ENCODE measurements around the gene SOHLH2. TPM values are rescaled to one million over a fixed set of nuclear protein-coding genes. Genes with fewer than 3 reads are reported as not detected.

SOHLH2 gene
- total RNA-seq, 1 experiment from 2014 or later, result not detected

GRCh38 chr13:36192166-36192565 is 22.2 kb downstream of the SOHLH2 start:
- intact Hi-C loops (cut with micrococcal nuclease), result no loop called here
- Histone ChIP-seq H3K4me2 (ENCODE audit: low read length) (no peak overlapping the region), H3K9me3 (ENCODE audit: low read length) (no peaks in the 10 kb centered on the region), H4K20me1 (ENCODE audit: low read length) (no peaks in the 10 kb centered on the region), H3K27ac (ENCODE audit: low read length) (no peak overlapping the region), H3K27me3 (ENCODE audit: low read length) (peaks cover 12% of the 10 kb centered on the region), H3K9ac (ENCODE audit: low read length) (no peak overlapping the region), H3K4me1 (ENCODE audit: insufficient read depth, low read length) (peaks cover 13% of the 10 kb centered on the region; the same call in 1 of the 2 replicates), H3K9me2 (replicated peaks; ENCODE audit: low read length) (no peaks in the 10 kb centered on the region), H3K36me3 (ENCODE audit: low read depth, low read length) (no peaks in the 10 kb centered on the region), H3K4me3 (ENCODE audit: low read length) (no peak overlapping the region), H3F3A (ENCODE audit: low read length, unreplicated experiment) (no peaks in the 10 kb centered on the region), H2AFZ (ENCODE audit: low read length) (no peak overlapping the region), H3K79me2 (ENCODE audit: low read length) (no peaks in the 10 kb centered on the region)
- TF ChIP-seq EZH2 (IDR thresholded peaks at IDR 0.05; ENCODE audit: low read length, unreplicated experiment) (no peak), CTCF (conservative IDR thresholded peaks at IDR 0.05; ENCODE audit: low read depth, low read length) (no peak), EZH2phosphoT487 (IDR thresholded peaks at IDR 0.05; ENCODE audit: borderline replicate concordance, low read length) (no peak)
- no TSS peak for BruUV-seq (replicated peaks)
- DNase-seq, result no peak
- POLR2A ChIA-PET (ENCODE audit: unreplicated experiment), result no interaction called here
- no peak for ATAC-seq
- CTCF ChIA-PET, result no interaction called here

DNA sequence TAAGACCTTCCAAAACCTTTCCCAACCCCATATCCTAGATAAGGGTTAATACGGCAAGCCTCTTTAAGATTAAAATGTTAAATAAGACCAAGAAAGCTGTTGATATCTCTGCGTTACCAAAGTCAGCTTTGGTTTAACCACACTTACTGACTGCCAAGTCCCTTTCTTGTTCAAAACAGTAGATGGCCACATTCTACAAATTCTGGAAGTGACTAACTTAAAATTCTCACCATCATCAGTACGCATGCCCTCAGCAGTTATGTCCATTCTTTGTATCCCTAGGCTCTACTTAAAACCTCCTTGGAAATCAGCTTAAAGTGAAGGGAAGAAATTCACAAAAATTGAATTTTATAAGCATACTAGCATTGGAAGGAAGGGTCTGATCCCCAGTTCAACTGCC is 23.6 kb downstream of the SOHLH2 start:
- Histone ChIP-seq H3K4me1 (ENCODE audit: insufficient read depth, low read length) (peaks cover 13% of the 10 kb centered on the region; the same call in 1 of the 2 replicates), H3K27ac (ENCODE audit: low read length) (no peak overlapping the region), H3K4me2 (ENCODE audit: low read length) (no peak overlapping the region), H3K79me2 (ENCODE audit: low read length) (no peaks in the 10 kb centered on the region), H2AFZ (ENCODE audit: low read length) (no peak overlapping the region), H3K9me2 (replicated peaks; ENCODE audit: low read length) (no peaks in the 10 kb centered on the region), H3K9ac (ENCODE audit: low read length) (no peak overlapping the region), H3F3A (ENCODE audit: low read length, unreplicated experiment) (no peaks in the 10 kb centered on the region), H3K9me3 (ENCODE audit: low read length) (no peaks in the 10 kb centered on the region), H3K4me3 (ENCODE audit: low read length) (no peak overlapping the region), H3K27me3 (ENCODE audit: low read length) (0 out of 2 replicates have a peak, but pooled peaks cover 2% of the 10 kb centered on the region), H4K20me1 (ENCODE audit: low read length) (no peaks in the 10 kb centered on the region), H3K36me3 (ENCODE audit: low read depth, low read length) (no peaks in the 10 kb centered on the region)
- CTCF ChIA-PET, result no interaction called here
- no TSS peak for BruUV-seq (replicated peaks)
- no peak for ATAC-seq
- no peak for TF ChIP-seq CTCF (conservative IDR thresholded peaks at IDR 0.05; ENCODE audit: low read depth, low read length)
- no peak for TF ChIP-seq EZH2 (IDR thresholded peaks at IDR 0.05; ENCODE audit: low read length, unreplicated experiment)
- TF ChIP-seq EZH2phosphoT487 (IDR thresholded peaks at IDR 0.05; ENCODE audit: borderline replicate concordance, low read length), result no peak
- no peak for DNase-seq
- POLR2A ChIA-PET (ENCODE audit: unreplicated experiment), result no interaction called here
- intact Hi-C loops (cut with micrococcal nuclease), result no loop called here

- no peak overlapping the region for H3K27ac ChIP-seq (ENCODE audit: low read length)
- H3K4me1 ChIP-seq (ENCODE audit: insufficient read depth, low read length), result peaks cover 10% of the 10 kb centered on the region; the same call in 1 of the 2 replicates
- intact Hi-C loops (cut with micrococcal nuclease), result no loop called here
- H3K9me2 ChIP-seq (replicated peaks; ENCODE audit: low read length), result no peaks in the 10 kb centered on the region
- no peaks in the 10 kb centered on the region for H4K20me1 ChIP-seq (ENCODE audit: low read length)
- DNase-seq, result no peak
- no peaks in the 10 kb centered on the region for H3K36me3 ChIP-seq (ENCODE audit: low read depth, low read length)
- no peak overlapping the region for H3K4me3 ChIP-seq (ENCODE audit: low read length)
- no peak overlapping the region for H3K4me2 ChIP-seq (ENCODE audit: low read length)
- BruUV-seq (replicated peaks), result no TSS peak
- no peaks in the 10 kb centered on the region for H3K27me3 ChIP-seq (ENCODE audit: low read length)
- no peaks in the 10 kb centered on the region for H3F3A ChIP-seq (ENCODE audit: low read length, unreplicated experiment)
- TF ChIP-seq CTCF (conservative IDR thresholded peaks at IDR 0.05; ENCODE audit: low read depth, low read length), result no peak
- TF ChIP-seq EZH2phosphoT487 (IDR thresholded peaks at IDR 0.05; ENCODE audit: borderline replicate concordance, low read length), result no peak
- no peak for TF ChIP-seq EZH2 (IDR thresholded peaks at IDR 0.05; ENCODE audit: low read length, unreplicated experiment)
- no peaks in the 10 kb centered on the region for H3K79me2 ChIP-seq (ENCODE audit: low read length)
- POLR2A ChIA-PET (ENCODE audit: unreplicated experiment), result no interaction called here
- ATAC-seq, result no peak
- CTCF ChIA-PET, result no interaction called here
- no peak overlapping the region for H2AFZ ChIP-seq (ENCODE audit: low read length)
- no peaks in the 10 kb centered on the region for H3K9me3 ChIP-seq (ENCODE audit: low read length)
- H3K9ac ChIP-seq (ENCODE audit: low read length), result no peak overlapping the region
These were observed 25.9 kb downstream of the SOHLH2 start for GRCh38 chr13:36188441-36188840.
